Measurements from ENCODE around the gene ENO1. TPM values are rescaled to one million over a fixed set of nuclear protein-coding genes. Genes with fewer than 3 reads are reported as not detected.
"Not testable (repeated sequence)": the region's sequence is repeated elsewhere in the genome, so short reads cannot be mapped to it uniquely, and the experiment has no call there.

ENO1 gene
- total RNA-seq (1,073 TPM), polyA plus RNA-seq (261 TPM)
- long read RNA-seq, donor 1, transcript ENO1-201 (12 exons, 1,781 nt), result major isoform, 38 of 50 reads
- long read RNA-seq, donor 1, partial matches to known transcripts, result 6 of 50 reads
- long read RNA-seq, donor 1, other reads (novel, unspliced or antisense), result 5 of 50 reads
- long read RNA-seq, donor 2, transcript ENO1-210 (10 exons, 1,819 nt), result minor isoform, 5 of 1,167 reads
- long read RNA-seq, donor 2, transcript ENO1-201 (12 exons, 1,781 nt), result major isoform, 544 of 1,167 reads
- long read RNA-seq, donor 2, transcript ENO1-206 (3 exons, 1,247 nt), result minor isoform, 5 of 1,167 reads
- long read RNA-seq, donor 2, transcript ENO1-203 (9 exons, 2,548 nt), result minor isoform, 13 of 1,167 reads
- long read RNA-seq, donor 2, partial matches to known transcripts, result 551 of 1,167 reads
- long read RNA-seq, donor 2, other reads (novel, unspliced or antisense), result 48 of 1,167 reads
- long read RNA-seq, donor 3, transcript ENO1-203 (9 exons, 2,548 nt), result minor isoform, 8 of 754 reads
- long read RNA-seq, donor 3, transcript ENO1-206 (3 exons, 1,247 nt), result minor isoform, 8 of 754 reads
- long read RNA-seq, donor 3, transcript ENO1-201 (12 exons, 1,781 nt), result major isoform, 437 of 754 reads
- long read RNA-seq, donor 3, partial matches to known transcripts, result 285 of 754 reads
- long read RNA-seq, donor 3, other reads (novel, unspliced or antisense), result 12 of 754 reads
- long read RNA-seq, donor 4, transcript ENO1-201 (12 exons, 1,781 nt), result major isoform, 141 of 379 reads
- long read RNA-seq, donor 4, transcript ENO1-206 (3 exons, 1,247 nt), result minor isoform, 8 of 379 reads
- long read RNA-seq, donor 4, partial matches to known transcripts, result 229 of 379 reads
- long read RNA-seq, donor 4, other reads (novel, unspliced or antisense), result 0 of 379 reads
- long read RNA-seq, donor 5, transcript ENO1-206 (3 exons, 1,247 nt), result minor isoform, 23 of 1,185 reads
- long read RNA-seq, donor 5, transcript ENO1-201 (12 exons, 1,781 nt), result major isoform, 680 of 1,185 reads
- long read RNA-seq, donor 5, partial matches to known transcripts, result 405 of 1,185 reads
- long read RNA-seq, donor 5, other reads (novel, unspliced or antisense), result 70 of 1,185 reads
- long read RNA-seq, donor 6, transcript ENO1-201 (12 exons, 1,781 nt), result major isoform, 261 of 535 reads
- long read RNA-seq, donor 6, transcript ENO1-206 (3 exons, 1,247 nt), result minor isoform, 5 of 535 reads
- long read RNA-seq, donor 6, partial matches to known transcripts, result 249 of 535 reads
- long read RNA-seq, donor 6, other reads (novel, unspliced or antisense), result 18 of 535 reads
- long read RNA-seq, donor 7, transcript ENO1-203 (9 exons, 2,548 nt), result minor isoform, 6 of 619 reads
- long read RNA-seq, donor 7, transcript ENO1-201 (12 exons, 1,781 nt), result major isoform, 415 of 619 reads
- long read RNA-seq, donor 7, transcript ENO1-210 (10 exons, 1,819 nt), result minor isoform, 5 of 619 reads
- long read RNA-seq, donor 7, partial matches to known transcripts, result 159 of 619 reads
- long read RNA-seq, donor 7, other reads (novel, unspliced or antisense), result 30 of 619 reads
- long read RNA-seq, donor 8, transcript ENO1-201 (12 exons, 1,781 nt), result major isoform, 130 of 249 reads
- long read RNA-seq, donor 8, partial matches to known transcripts, result 102 of 249 reads
- long read RNA-seq, donor 8, other reads (novel, unspliced or antisense), result 10 of 249 reads
- long read RNA-seq, donor 9, transcript ENO1-201 (12 exons, 1,781 nt), result major isoform, 202 of 316 reads
- long read RNA-seq, donor 9, partial matches to known transcripts, result 88 of 316 reads
- long read RNA-seq, donor 9, other reads (novel, unspliced or antisense), result 17 of 316 reads
- long read RNA-seq, donor 10, transcript ENO1-206 (3 exons, 1,247 nt), result minor isoform, 6 of 448 reads
- long read RNA-seq, donor 10, transcript ENO1-201 (12 exons, 1,781 nt), result major isoform, 247 of 448 reads
- long read RNA-seq, donor 10, partial matches to known transcripts, result 166 of 448 reads
- long read RNA-seq, donor 10, other reads (novel, unspliced or antisense), result 28 of 448 reads

GRCh38 chr1:8878448-8878697 lies at the start of gene ENO1:
ENO1 (minus strand) TSS chr1:8878686; CDS start chr1:8874908, 3,778 bp downstream.
- WGBS, result under 1% methylated on average over 24 of the region's 24 CpGs
- peaks cover 18 to 50% of the 10 kb centered on the region in 2 donors for H3K4me1 ChIP-seq (ENCODE audit: control insufficient read depth in 2 of 2, insufficient read depth in 2 of 2, low read length in 2 of 2)

GRCh38 chr1:8926707-8927694 lies 48.5 kb upstream of the ENO1 start:
- Histone ChIP-seq H3K9me3 (ENCODE audit: control insufficient read depth in 2 of 2, insufficient read depth in 1 of 2, low read length in 1 of 2) (no peaks in the 10 kb centered on the region), H3K27ac (ENCODE audit: low read depth in 1 of 2, low read length in 1 of 2) (no peak overlapping the region), H3K4me3 (ENCODE audit: low read length in 2 of 2) (no peak overlapping the region), H3K27me3 (ENCODE audit: control insufficient read depth in 2 of 2, insufficient read depth in 1 of 2, low read length in 1 of 2) (no peaks in the 10 kb centered on the region), H3K36me3 (ENCODE audit: control insufficient read depth in 2 of 2, insufficient read depth in 2 of 2, low read length in 1 of 2) (no peaks in the 10 kb centered on the region), H3K4me1 (ENCODE audit: control insufficient read depth in 2 of 2, insufficient read depth in 2 of 2, low read length in 2 of 2) (no peaks in the 10 kb centered on the region)
- WGBS, result 98% methylated on average over 12 of the region's 12 CpGs
- no peak for DNase-seq (ENCODE audit: low read depth in 6 of 9, low spot score in 9 of 9)

More at GRCh38 chr1:8878448-8878697, at the start of gene ENO1:
- peak within 1 kb of the TSS; percentile 78 to 80 for H3K4me3 ChIP-seq (ENCODE audit: low read length in 2 of 2)
- H3K27ac ChIP-seq (ENCODE audit: low read depth in 1 of 2, low read length in 1 of 2), result peak within 1 kb of the TSS; percentile 97 to 99
- H3K9me3 ChIP-seq (ENCODE audit: control insufficient read depth in 2 of 2, insufficient read depth in 1 of 2, low read length in 1 of 2), result no peaks in the 10 kb centered on the region
- no peak for DNase-seq (ENCODE audit: low read depth in 6 of 9, low spot score in 9 of 9)
- no peaks in the 10 kb centered on the region for H3K27me3 ChIP-seq (ENCODE audit: control insufficient read depth in 2 of 2, insufficient read depth in 1 of 2, low read length in 1 of 2)
- H3K36me3 ChIP-seq (ENCODE audit: control insufficient read depth in 2 of 2, insufficient read depth in 2 of 2, low read length in 1 of 2), result peaks cover 13 to 29% of the 10 kb centered on the region in 2 donors

GRCh38 chr1:8925960-8926359 lies 47.5 kb upstream of the ENO1 start:
- Histone ChIP-seq H3K4me3 (ENCODE audit: low read length in 2 of 2) (no peak overlapping the region), H3K27ac (ENCODE audit: low read depth in 1 of 2, low read length in 1 of 2) (no peak overlapping the region), H3K27me3 (ENCODE audit: control insufficient read depth in 2 of 2, insufficient read depth in 1 of 2, low read length in 1 of 2) (no peaks in the 10 kb centered on the region), H3K36me3 (ENCODE audit: control insufficient read depth in 2 of 2, insufficient read depth in 2 of 2, low read length in 1 of 2) (no peaks in the 10 kb centered on the region), H3K9me3 (ENCODE audit: control insufficient read depth in 2 of 2, insufficient read depth in 1 of 2, low read length in 1 of 2) (no peaks in the 10 kb centered on the region), H3K4me1 (ENCODE audit: control insufficient read depth in 2 of 2, insufficient read depth in 2 of 2, low read length in 2 of 2) (peaks cover 0 to 2% of the 10 kb centered on the region in 2 donors)
- WGBS, result 96% methylated on average over 9 of the region's 9 CpGs
- DNase-seq (ENCODE audit: low read depth in 6 of 9, low spot score in 9 of 9), result no peak

- no peak for DNase-seq (ENCODE audit: low read depth in 6 of 9, low spot score in 9 of 9)
- Histone ChIP-seq H3K36me3 (ENCODE audit: control insufficient read depth in 2 of 2, insufficient read depth in 2 of 2, low read length in 1 of 2) (no peaks in the 10 kb centered on the region), H3K4me3 (ENCODE audit: low read length in 2 of 2) (no peak overlapping the region), H3K4me1 (ENCODE audit: control insufficient read depth in 2 of 2, insufficient read depth in 2 of 2, low read length in 2 of 2) (peaks cover 0 to 3% of the 10 kb centered on the region in 2 donors), H3K27ac (ENCODE audit: low read depth in 1 of 2, low read length in 1 of 2) (no peak overlapping the region), H3K27me3 (ENCODE audit: control insufficient read depth in 2 of 2, insufficient read depth in 1 of 2, low read length in 1 of 2) (no peaks in the 10 kb centered on the region), H3K9me3 (ENCODE audit: control insufficient read depth in 2 of 2, insufficient read depth in 1 of 2, low read length in 1 of 2) (no peaks in the 10 kb centered on the region)
- 27% methylated on average over 2 of the region's 2 CpGs for WGBS
Measured at GRCh38 chr1:8925406-8925805, 46.9 kb upstream of the ENO1 start.

DNA sequence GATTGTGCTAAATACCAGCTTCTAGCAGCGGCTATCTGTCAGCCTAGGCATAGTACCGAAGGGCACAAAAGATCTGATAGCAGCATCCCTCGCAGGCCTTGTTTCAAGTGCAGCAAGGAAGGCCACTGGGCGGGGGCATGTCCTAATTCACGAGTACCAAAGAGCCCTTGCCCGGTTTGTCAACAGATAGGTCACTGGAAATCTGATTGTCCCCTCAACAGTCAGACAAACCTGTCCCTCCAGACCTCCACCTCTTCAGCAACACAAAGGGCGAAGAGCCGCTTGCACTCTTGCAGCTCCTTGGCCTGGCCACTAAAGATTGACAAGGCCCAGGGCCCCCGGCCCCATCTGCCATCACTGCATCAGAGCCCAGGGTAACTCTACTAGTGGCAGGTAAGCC lies 44.5 kb upstream of the ENO1 start:
- no peaks in the 10 kb centered on the region for H3K9me3 ChIP-seq (ENCODE audit: control insufficient read depth in 2 of 2, insufficient read depth in 1 of 2, low read length in 1 of 2)
- no peak overlapping the region for H3K4me3 ChIP-seq (ENCODE audit: low read length in 2 of 2)
- no peak for DNase-seq (ENCODE audit: low read depth in 6 of 9, low spot score in 9 of 9)
- 98% methylated on average over 9 of the region's 9 CpGs for WGBS
- no peak overlapping the region for H3K27ac ChIP-seq (ENCODE audit: low read depth in 1 of 2, low read length in 1 of 2)
- no peaks in the 10 kb centered on the region for H3K27me3 ChIP-seq (ENCODE audit: control insufficient read depth in 2 of 2, insufficient read depth in 1 of 2, low read length in 1 of 2)
- peaks cover 0 to 3% of the 10 kb centered on the region in 2 donors for H3K4me1 ChIP-seq (ENCODE audit: control insufficient read depth in 2 of 2, insufficient read depth in 2 of 2, low read length in 2 of 2)
- no peaks in the 10 kb centered on the region for H3K36me3 ChIP-seq (ENCODE audit: control insufficient read depth in 2 of 2, insufficient read depth in 2 of 2, low read length in 1 of 2)

- H3K27ac ChIP-seq (ENCODE audit: low read depth in 1 of 2, low read length in 1 of 2); H3K4me1 ChIP-seq (ENCODE audit: control insufficient read depth in 2 of 2, insufficient read depth in 2 of 2, low read length in 2 of 2); H3K36me3 ChIP-seq (ENCODE audit: control insufficient read depth in 2 of 2, insufficient read depth in 2 of 2, low read length in 1 of 2); H3K27me3 ChIP-seq (ENCODE audit: control insufficient read depth in 2 of 2, insufficient read depth in 1 of 2, low read length in 1 of 2); DNase-seq (ENCODE audit: low read depth in 6 of 9, low spot score in 9 of 9); H3K4me3 ChIP-seq (ENCODE audit: low read length in 2 of 2); H3K9me3 ChIP-seq (ENCODE audit: control insufficient read depth in 2 of 2, insufficient read depth in 1 of 2, low read length in 1 of 2): not testable (repeated sequence)
- WGBS, result 91% methylated on average over 10 of the region's 10 CpGs
Measured at GRCh38 chr1:8917536-8917935, 39.0 kb upstream of the ENO1 start.

DNA sequence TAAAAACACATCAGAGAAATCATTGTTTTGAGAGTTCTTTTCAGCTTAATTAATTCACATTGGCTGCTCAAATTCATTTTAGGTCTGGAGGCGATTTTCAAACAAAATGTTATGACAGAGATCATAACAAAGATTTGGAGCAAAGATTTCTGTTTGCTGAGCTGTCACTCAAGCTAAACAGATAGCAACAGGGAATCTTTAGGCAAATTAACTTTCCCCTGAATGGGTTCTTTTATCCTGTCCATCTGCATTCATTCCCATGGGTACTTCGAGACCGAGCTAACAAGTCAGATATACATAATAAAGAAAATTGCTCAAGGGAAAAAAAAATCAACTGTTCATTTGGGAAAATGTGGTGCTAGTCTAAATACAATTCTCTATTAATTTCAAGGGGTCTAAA lies 37.0 kb upstream of the ENO1 start:
- no peaks in the 10 kb centered on the region for H3K36me3 ChIP-seq (ENCODE audit: control insufficient read depth in 2 of 2, insufficient read depth in 2 of 2, low read length in 1 of 2)
- 98% methylated on average over 3 of the region's 3 CpGs for whole genome bisulfite sequencing

More for the DNA sequence above, 37.0 kb upstream of the ENO1 start:
- H3K4me1 ChIP-seq (ENCODE audit: control insufficient read depth in 2 of 2, insufficient read depth in 2 of 2, low read length in 2 of 2), result no peaks in the 10 kb centered on the region
- H3K27me3 ChIP-seq (ENCODE audit: control insufficient read depth in 2 of 2, insufficient read depth in 1 of 2, low read length in 1 of 2), result no peaks in the 10 kb centered on the region
- H3K4me3 ChIP-seq (ENCODE audit: low read length in 2 of 2), result no peak overlapping the region
- DNase-seq (ENCODE audit: low read depth in 6 of 9, low spot score in 9 of 9), result no peak
- H3K9me3 ChIP-seq (ENCODE audit: control insufficient read depth in 2 of 2, insufficient read depth in 1 of 2, low read length in 1 of 2), result peaks cover 0 to 7% of the 10 kb centered on the region in 2 donors
- H3K27ac ChIP-seq (ENCODE audit: low read depth in 1 of 2, low read length in 1 of 2), result no peak overlapping the region
